ENCODE results near the gene LARP1B. TPM values are rescaled to one million over a fixed set of nuclear protein-coding genes. Genes with fewer than 3 reads are reported as not detected.
"Not testable (repeated sequence)": the region's sequence is repeated elsewhere in the genome, so short reads cannot be mapped to it uniquely, and the experiment has no call there.

LARP1B gene
- total RNA-seq, 5 donors from 2014 or later (not counting 1 experiment from before 2014, with no cell fraction given), result 9.6 to 15.5 (median 13.1) TPM

DNA sequence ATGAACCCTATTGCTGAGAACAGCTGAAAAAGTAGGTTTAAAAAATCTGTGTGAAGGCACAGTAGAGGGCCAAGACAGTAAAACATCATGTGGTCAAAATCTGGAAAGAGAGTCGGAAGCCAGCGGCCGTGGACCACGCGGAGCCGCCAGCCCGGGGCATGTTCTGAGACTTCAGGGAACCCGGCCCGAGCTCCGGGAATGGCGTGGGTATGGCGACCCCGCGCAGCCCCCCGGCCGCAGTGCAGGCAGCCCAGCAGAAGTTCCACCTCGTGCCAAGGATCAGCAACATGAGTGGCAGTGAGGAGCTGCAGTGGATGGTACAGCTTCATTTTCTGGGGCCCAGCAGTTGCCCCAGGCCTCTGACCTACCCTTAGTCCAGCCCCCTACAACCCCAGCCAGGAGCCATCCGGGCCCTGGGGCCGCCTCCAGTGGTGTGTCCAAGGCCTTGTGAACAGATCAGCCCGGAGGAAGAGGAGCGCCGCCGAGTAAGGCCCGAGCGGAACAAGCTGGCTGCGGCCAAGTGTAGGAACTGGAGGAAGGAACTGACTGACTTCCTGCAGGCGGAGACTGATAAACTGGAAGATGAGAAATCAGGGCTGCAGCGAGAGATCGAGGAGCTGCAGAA is 94.2 kb downstream of the LARP1B start:
- Mint-ChIP-seq H3K4me3 (no peak overlapping the region), H3K27ac (no peak overlapping the region), H3K9me3 (peaks cover 0 to 6% (median 0%) of the 10 kb centered on the region in 3 donors), H3K36me3 (peaks cover 13% of the 10 kb centered on the region), H3K4me1 (no peaks in the 10 kb centered on the region), H3K27me3 (no peaks in the 10 kb centered on the region)
- no peaks in the 10 kb centered on the region for H3K36me3 ChIP-seq (ENCODE audit: control insufficient read depth in 2 of 2, extremely low read depth in 1 of 2, insufficient read depth in 1 of 2, low read length in 1 of 2)
- CTCF ChIA-PET, result interaction anchor here in 1 of 2 donors (0.6 kb wide), 1 partner anchor 58 kb away, joined by 3 read pairs; no protein-coding TSS in a partner anchor
- no peak overlapping the region for H3K4me3 ChIP-seq (ENCODE audit: control insufficient read depth in 1 of 2, extremely low read depth in 1 of 2, low read length in 1 of 2)
- no peak for DNase-seq
- WGBS (ENCODE audit: insufficient coverage), result over 99% methylated on average over 20 of the region's 29 CpGs
- no peak overlapping the region for H3K27ac ChIP-seq (ENCODE audit: low read length)
- ATAC-seq (replicated peaks in 1 of 4), result no peak
- no peaks in the 10 kb centered on the region for H3K9me3 ChIP-seq
- no peaks in the 10 kb centered on the region for H3K27me3 ChIP-seq (replicated peaks in 1 of 2; ENCODE audit: control insufficient read depth in 2 of 2, extremely low read depth in 1 of 2, insufficient read depth in 2 of 2, low read length in 1 of 2)
- no peaks in the 10 kb centered on the region for H3K4me1 ChIP-seq (ENCODE audit: control insufficient read depth in 1 of 2, extremely low read depth in 1 of 2, insufficient read depth in 2 of 2, low read length in 2 of 2)
- POLR2A ChIA-PET, result no interaction called here

DNA sequence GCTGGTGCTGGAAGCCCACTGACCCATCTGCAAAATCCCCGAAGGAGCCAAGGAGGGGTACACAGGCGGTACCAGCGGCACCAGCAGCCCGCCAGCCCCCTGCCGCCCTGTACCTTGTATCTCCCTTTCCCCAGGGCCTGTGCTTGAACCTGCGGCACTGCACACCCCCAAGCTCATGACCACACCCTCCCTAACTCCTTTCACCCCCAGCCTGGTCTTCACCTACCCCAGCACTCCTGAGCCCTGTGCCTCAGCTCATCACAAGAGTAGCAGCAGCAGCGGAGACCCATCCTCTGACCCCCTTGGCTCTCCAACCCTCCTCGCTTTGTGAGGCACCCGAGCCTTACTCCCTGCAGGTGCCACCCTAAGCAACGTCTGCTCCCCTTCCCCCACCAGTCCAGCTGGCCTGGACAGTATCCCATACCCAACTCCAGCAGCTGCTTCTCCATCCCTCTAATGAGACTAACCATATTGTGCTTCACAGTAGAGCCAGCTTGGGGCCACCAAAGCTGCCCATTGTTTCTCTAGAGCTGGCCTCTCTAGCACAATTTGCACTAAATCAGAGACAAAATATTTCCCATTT is 94.9 kb downstream of the LARP1B start:
- Mint-ChIP-seq H3K4me1 (no peaks in the 10 kb centered on the region), H3K27ac (no peak overlapping the region), H3K27me3 (no peaks in the 10 kb centered on the region), H3K4me3 (no peak overlapping the region), H3K36me3 (peaks cover 13% of the 10 kb centered on the region), H3K9me3 (peaks cover 0 to 6% (median 0%) of the 10 kb centered on the region in 3 donors)
- ATAC-seq (replicated peaks in 1 of 4) (no peak), DNase-seq (no peak)
- H3K4me3 ChIP-seq (ENCODE audit: control insufficient read depth in 1 of 2, extremely low read depth in 1 of 2, low read length in 1 of 2), result no peak overlapping the region
- H3K27ac ChIP-seq (ENCODE audit: low read length), result no peak overlapping the region
- H3K27me3 ChIP-seq (replicated peaks in 1 of 2; ENCODE audit: control insufficient read depth in 2 of 2, extremely low read depth in 1 of 2, insufficient read depth in 2 of 2, low read length in 1 of 2), result no peaks in the 10 kb centered on the region
- H3K9me3 ChIP-seq, result no peaks in the 10 kb centered on the region
- WGBS (ENCODE audit: insufficient coverage), result 94% methylated on average over 10 of the region's 10 CpGs
- CTCF ChIA-PET, result interaction anchor here (0.6 to 0.7 kb wide), 2 partner anchors 22 to 57 kb away, joined by 3 to 7 read pairs; no protein-coding TSS in a partner anchor
- no peaks in the 10 kb centered on the region for H3K4me1 ChIP-seq (ENCODE audit: control insufficient read depth in 1 of 2, extremely low read depth in 1 of 2, insufficient read depth in 2 of 2, low read length in 2 of 2)
- no peaks in the 10 kb centered on the region for H3K36me3 ChIP-seq (ENCODE audit: control insufficient read depth in 2 of 2, extremely low read depth in 1 of 2, insufficient read depth in 1 of 2, low read length in 1 of 2)
- POLR2A ChIA-PET, result interaction anchor here (0.5 to 0.6 kb wide), 3 partner anchors 471 to 891 kb away, joined by 3 to 9 read pairs (median 6); no protein-coding TSS in a partner anchor

- H3K9me3 ChIP-seq; H3K27me3 Mint-ChIP-seq; ATAC-seq (replicated peaks in 1 of 4); H3K9me3 Mint-ChIP-seq; H3K27me3 ChIP-seq (replicated peaks in 1 of 2; ENCODE audit: control insufficient read depth in 2 of 2, extremely low read depth in 1 of 2, insufficient read depth in 2 of 2, low read length in 1 of 2); H3K36me3 ChIP-seq (ENCODE audit: control insufficient read depth in 2 of 2, extremely low read depth in 1 of 2, insufficient read depth in 1 of 2, low read length in 1 of 2); H3K4me1 Mint-ChIP-seq; H3K4me1 ChIP-seq (ENCODE audit: control insufficient read depth in 1 of 2, extremely low read depth in 1 of 2, insufficient read depth in 2 of 2, low read length in 2 of 2); DNase-seq; H3K27ac Mint-ChIP-seq; H3K4me3 Mint-ChIP-seq; H3K4me3 ChIP-seq (ENCODE audit: control insufficient read depth in 1 of 2, extremely low read depth in 1 of 2, low read length in 1 of 2); H3K27ac ChIP-seq (ENCODE audit: low read length): not testable (repeated sequence)
- ChIA-PET CTCF (interaction anchor here in 1 of 2 donors (0.7 kb wide), 1 partner anchor 22 kb away, joined by 7 read pairs; no protein-coding TSS in a partner anchor), POLR2A (interaction anchor here (0.5 to 0.7 kb wide), 4 partner anchors 11 to 891 kb away, joined by 3 to 10 read pairs (median 8); no protein-coding TSS in a partner anchor)
- 78% methylated on average over 1 of the region's 3 CpGs for WGBS (ENCODE audit: insufficient coverage)
- H3K36me3 Mint-ChIP-seq, result peaks cover 13% of the 10 kb centered on the region
These were observed 95.4 kb downstream of the LARP1B start for GRCh38 chr4:128156472-128156871.

GRCh38 chr4:128158894-128159293 is 97.8 kb downstream of the LARP1B start:
- Mint-ChIP-seq H3K27ac (no peak overlapping the region), H3K4me3 (no peak overlapping the region), H3K4me1 (no peaks in the 10 kb centered on the region), H3K36me3 (peaks cover 13% of the 10 kb centered on the region), H3K27me3 (no peaks in the 10 kb centered on the region), H3K9me3 (peaks cover 0 to 6% (median 0%) of the 10 kb centered on the region in 3 donors)
- H3K27ac ChIP-seq (ENCODE audit: low read length), result no peak overlapping the region
- no peaks in the 10 kb centered on the region for H3K27me3 ChIP-seq (replicated peaks in 1 of 2; ENCODE audit: control insufficient read depth in 2 of 2, extremely low read depth in 1 of 2, insufficient read depth in 2 of 2, low read length in 1 of 2)
- POLR2A ChIA-PET, result interaction anchor here (0.5 to 0.6 kb wide), 2 partner anchors 37 to 132 kb away, joined by 3 to 6 read pairs; no protein-coding TSS in a partner anchor
- H3K4me3 ChIP-seq (ENCODE audit: control insufficient read depth in 1 of 2, extremely low read depth in 1 of 2, low read length in 1 of 2), result no peak overlapping the region
- no peaks in the 10 kb centered on the region for H3K4me1 ChIP-seq (ENCODE audit: control insufficient read depth in 1 of 2, extremely low read depth in 1 of 2, insufficient read depth in 2 of 2, low read length in 2 of 2)
- CTCF ChIA-PET, result interaction anchor here in 1 of 2 donors (0.7 kb wide), 1 partner anchor 9 kb away, joined by 3 read pairs; no protein-coding TSS in a partner anchor
- ATAC-seq (replicated peaks in 1 of 4) (no peak), DNase-seq (no peak)
- no peaks in the 10 kb centered on the region for H3K36me3 ChIP-seq (ENCODE audit: control insufficient read depth in 2 of 2, extremely low read depth in 1 of 2, insufficient read depth in 1 of 2, low read length in 1 of 2)
- no CpG with 5 or more reads among the region's 2 CpGs for WGBS (ENCODE audit: insufficient coverage)
- no peaks in the 10 kb centered on the region for H3K9me3 ChIP-seq

GRCh38 chr4:128159967-128160366 is 98.9 kb downstream of the LARP1B start:
- no CpG with 5 or more reads among the region's 2 CpGs for WGBS (ENCODE audit: insufficient coverage)
- H3K27me3 Mint-ChIP-seq, result no peaks in the 10 kb centered on the region
- DNase-seq, result no peak
- no peaks in the 10 kb centered on the region for H3K9me3 ChIP-seq
- ATAC-seq (replicated peaks in 1 of 4), result no peak
- no peaks in the 10 kb centered on the region for H3K36me3 ChIP-seq (ENCODE audit: control insufficient read depth in 2 of 2, extremely low read depth in 1 of 2, insufficient read depth in 1 of 2, low read length in 1 of 2)
- H3K9me3 Mint-ChIP-seq, result peaks cover 0 to 6% (median 0%) of the 10 kb centered on the region in 3 donors
- peaks cover 10% of the 10 kb centered on the region for H3K36me3 Mint-ChIP-seq
- H3K27ac Mint-ChIP-seq, result no peak overlapping the region
- no peak overlapping the region for H3K27ac ChIP-seq (ENCODE audit: low read length)
- POLR2A ChIA-PET, result no interaction called here
- H3K4me1 ChIP-seq (ENCODE audit: control insufficient read depth in 1 of 2, extremely low read depth in 1 of 2, insufficient read depth in 2 of 2, low read length in 2 of 2), result no peaks in the 10 kb centered on the region
- H3K4me3 ChIP-seq (ENCODE audit: control insufficient read depth in 1 of 2, extremely low read depth in 1 of 2, low read length in 1 of 2), result no peak overlapping the region
- CTCF ChIA-PET, result interaction anchor here in 1 of 2 donors (0.6 kb wide), 1 partner anchor 567 kb away, joined by 6 read pairs; no protein-coding TSS in a partner anchor
- no peak overlapping the region for H3K4me3 Mint-ChIP-seq
- no peaks in the 10 kb centered on the region for H3K4me1 Mint-ChIP-seq
- H3K27me3 ChIP-seq (replicated peaks in 1 of 2; ENCODE audit: control insufficient read depth in 2 of 2, extremely low read depth in 1 of 2, insufficient read depth in 2 of 2, low read length in 1 of 2), result no peaks in the 10 kb centered on the region

DNA sequence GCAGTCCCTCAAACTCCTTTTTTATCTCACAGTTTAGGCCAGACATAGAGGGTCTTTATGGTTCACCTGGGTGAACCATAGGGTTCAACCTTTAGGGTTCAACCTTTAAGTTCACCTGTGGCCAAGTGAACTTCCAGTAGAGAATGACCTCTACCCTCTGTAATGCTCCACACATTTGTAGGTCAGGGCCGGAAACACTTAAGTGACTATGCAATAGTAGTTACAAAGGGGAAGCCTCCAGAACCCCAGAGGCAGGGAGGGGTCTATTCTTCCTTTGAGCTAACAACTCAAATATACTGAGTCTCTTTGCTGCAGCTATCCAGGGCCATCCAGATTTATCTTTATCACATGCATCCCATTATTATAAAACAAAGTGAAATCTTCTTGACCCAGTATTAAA is 100.0 kb downstream of the LARP1B start:
- peaks cover 0 to 6% (median 0%) of the 10 kb centered on the region in 3 donors for H3K9me3 Mint-ChIP-seq
- ChIA-PET CTCF (no interaction called here), POLR2A (no interaction called here)
- WGBS (ENCODE audit: insufficient coverage), result no CpG with 5 or more reads among the region's 1 CpG
- Histone ChIP-seq H3K4me1 (ENCODE audit: control insufficient read depth in 1 of 2, extremely low read depth in 1 of 2, insufficient read depth in 2 of 2, low read length in 2 of 2) (no peaks in the 10 kb centered on the region), H3K27ac (ENCODE audit: low read length) (no peak overlapping the region), H3K27me3 (replicated peaks in 1 of 2; ENCODE audit: control insufficient read depth in 2 of 2, extremely low read depth in 1 of 2, insufficient read depth in 2 of 2, low read length in 1 of 2) (no peaks in the 10 kb centered on the region), H3K9me3 (no peaks in the 10 kb centered on the region), H3K36me3 (ENCODE audit: control insufficient read depth in 2 of 2, extremely low read depth in 1 of 2, insufficient read depth in 1 of 2, low read length in 1 of 2) (no peaks in the 10 kb centered on the region), H3K4me3 (ENCODE audit: control insufficient read depth in 1 of 2, extremely low read depth in 1 of 2, low read length in 1 of 2) (no peak overlapping the region)
- no peaks in the 10 kb centered on the region for H3K27me3 Mint-ChIP-seq
- DNase-seq, result no peak
- H3K4me1 Mint-ChIP-seq, result no peaks in the 10 kb centered on the region
- ATAC-seq (replicated peaks in 1 of 4), result no peak
- no peak overlapping the region for H3K27ac Mint-ChIP-seq
- H3K4me3 Mint-ChIP-seq, result no peak overlapping the region
- H3K36me3 Mint-ChIP-seq, result peaks cover 5% of the 10 kb centered on the region
